Subcutaneous abdominal adipose tissue (tissue), 5 donors: ENCODE measurements around the gene ATP9B.

Source experiments
- H3K27ac ChIP-seq: one replicate; pipeline ENCODE4 v1.7.0; 2013; ENCODE audit warnings: low read depth, mild to moderate bottlenecking, inconsistent platforms, low read length, moderate library complexity
- H3K27me3 ChIP-seq, 5 donors: one replicate each; pipeline ENCODE4 v1.7.0; 2013; ENCODE audit warnings: low read length in 5 of 5, inconsistent platforms in 1 of 5; ENCODE audit not compliant: control insufficient read depth in 5 of 5, insufficient read depth in 4 of 5
- H3K36me3 ChIP-seq, 5 donors: one replicate each; pipeline ENCODE4 v1.7.0; 2013; ENCODE audit warnings: low read length in 5 of 5; ENCODE audit not compliant: control insufficient read depth in 5 of 5, insufficient read depth in 5 of 5
- H3K4me1 ChIP-seq, 5 donors: one replicate each; pipeline ENCODE4 v1.7.0; 2013; ENCODE audit warnings: low read length in 5 of 5, mild to moderate bottlenecking in 3 of 5, moderate library complexity in 1 of 5; ENCODE audit not compliant: control insufficient read depth in 5 of 5, insufficient read depth in 5 of 5
- H3K4me3 ChIP-seq, 5 donors: one replicate each; pipeline ENCODE4 v1.7.0; 2013; ENCODE audit warnings: low read length in 5 of 5, low read depth in 1 of 5
- H3K9ac ChIP-seq, 5 donors: one replicate each; pipeline ENCODE4 v1.7.0; 2013; ENCODE audit warnings: low read length in 5 of 5, mild to moderate bottlenecking in 4 of 5, moderate library complexity in 3 of 5
- H3K9me3 ChIP-seq, 5 donors: one replicate each; pipeline ENCODE4 v1.7.0; 2013; ENCODE audit warnings: low read length in 5 of 5; ENCODE audit not compliant: control insufficient read depth in 5 of 5
- donor health status: healthy.
- donor health status: healthy.
- donor health status: healthy.
- donor health status: healthy.
- donor health status: healthy.

The ATP9B gene

GRCh38 chr18:79353267-79353666 lies 284.1 kb downstream of the ATP9B start:
- Histone ChIP-seq H3K9me3 (no peaks in the 10 kb centered on the region), H3K4me1 (no peaks in the 10 kb centered on the region), H3K27me3 (no peaks in the 10 kb centered on the region), H3K36me3 (peaks cover 0 to 47% (median 38%) of the 10 kb centered on the region in 5 donors), H3K4me3 (no peak overlapping the region), H3K9ac (no peak overlapping the region), H3K27ac (no peak overlapping the region)

- no peaks in the 10 kb centered on the region for H3K27me3 ChIP-seq
- no peak overlapping the region for H3K27ac ChIP-seq
- H3K9me3 ChIP-seq: no peaks in the 10 kb centered on the region
- no peak overlapping the region for H3K4me3 ChIP-seq
- H3K9ac ChIP-seq: no peak overlapping the region
- H3K4me1 ChIP-seq: no peaks in the 10 kb centered on the region
- H3K36me3 ChIP-seq: peaks cover 3 to 43% (median 36%) of the 10 kb centered on the region in 5 donors
Measured at GRCh38 chr18:79354350-79354749, 285.2 kb downstream of the ATP9B start.

GRCh38 chr18:79355433-79356335 lies 286.5 kb downstream of the ATP9B start:
- Histone ChIP-seq H3K27me3 (no peaks in the 10 kb centered on the region), H3K4me1 (no peaks in the 10 kb centered on the region), H3K9ac (no peak overlapping the region), H3K27ac (no peak overlapping the region), H3K4me3 (no peak overlapping the region), H3K9me3 (no peaks in the 10 kb centered on the region), H3K36me3 (peaks cover 13 to 44% (median 37%) of the 10 kb centered on the region in 5 donors)

- peaks cover 17 to 52% (median 44%) of the 10 kb centered on the region in 5 donors for H3K36me3 ChIP-seq
Measured at GRCh38 chr18:79356435-79356834, 287.2 kb downstream of the ATP9B start.

GRCh38 chr18:79360933-79361332 lies 291.7 kb downstream of the ATP9B start:
- Histone ChIP-seq H3K27ac (no peak overlapping the region), H3K9me3 (no peaks in the 10 kb centered on the region), H3K27me3 (no peaks in the 10 kb centered on the region), H3K4me3 (no peak overlapping the region), H3K36me3 (peaks cover 28 to 53% (median 51%) of the 10 kb centered on the region in 5 donors), H3K9ac (no peak overlapping the region), H3K4me1 (no peaks in the 10 kb centered on the region)

More at GRCh38 chr18:79356435-79356834, 287.2 kb downstream of the ATP9B start:
- no peak overlapping the region for H3K27ac ChIP-seq
- H3K4me1 ChIP-seq: no peaks in the 10 kb centered on the region
- H3K9ac ChIP-seq: no peak overlapping the region
- no peak overlapping the region for H3K4me3 ChIP-seq
- no peaks in the 10 kb centered on the region for H3K27me3 ChIP-seq
- H3K9me3 ChIP-seq: no peaks in the 10 kb centered on the region

GRCh38 chr18:79361766-79362522 lies 292.8 kb downstream of the ATP9B start:
- Histone ChIP-seq H3K9ac (no peak overlapping the region), H3K27me3 (no peaks in the 10 kb centered on the region), H3K4me3 (no peak overlapping the region), H3K27ac (no peak overlapping the region), H3K9me3 (no peaks in the 10 kb centered on the region), H3K36me3 (peaks cover 28 to 56% (median 52%) of the 10 kb centered on the region in 5 donors), H3K4me1 (no peaks in the 10 kb centered on the region)

GRCh38 chr18:79365701-79366100 lies 296.5 kb downstream of the ATP9B start:
- H3K4me3 ChIP-seq: no peak overlapping the region
- peaks cover 0 to 10% (median 2%) of the 10 kb centered on the region in 5 donors for H3K4me1 ChIP-seq
- no peaks in the 10 kb centered on the region for H3K9me3 ChIP-seq
- H3K9ac ChIP-seq: no peak overlapping the region
- no peak overlapping the region for H3K27ac ChIP-seq
- peaks cover 15 to 47% (median 36%) of the 10 kb centered on the region in 5 donors for H3K36me3 ChIP-seq
- no peaks in the 10 kb centered on the region for H3K27me3 ChIP-seq

GRCh38 chr18:79366177-79367094 lies 297.2 kb downstream of the ATP9B start:
- Histone ChIP-seq H3K4me3 (no peak overlapping the region), H3K27me3 (no peaks in the 10 kb centered on the region), H3K36me3 (peaks cover 10 to 40% (median 29%) of the 10 kb centered on the region in 5 donors), H3K9ac (no peak overlapping the region), H3K9me3 (no peaks in the 10 kb centered on the region), H3K27ac (no peak overlapping the region), H3K4me1 (peaks cover 0 to 10% (median 2%) of the 10 kb centered on the region in 5 donors)

- H3K9me3 ChIP-seq: no peaks in the 10 kb centered on the region
- no peak overlapping the region for H3K27ac ChIP-seq
- H3K4me1 ChIP-seq: peaks cover 0 to 10% (median 2%) of the 10 kb centered on the region in 5 donors
- no peak overlapping the region for H3K9ac ChIP-seq
- peaks cover 9 to 36% (median 22%) of the 10 kb centered on the region in 5 donors for H3K36me3 ChIP-seq
- H3K4me3 ChIP-seq: no peak overlapping the region
- no peaks in the 10 kb centered on the region for H3K27me3 ChIP-seq
Measured at GRCh38 chr18:79367480-79367879, 298.3 kb downstream of the ATP9B start.
